Suprapubic skin (tissue), 3 donors: ENCODE measurements around the gene NMNAT2.
A peak's percentile ranks its signal among the peaks of the same experiment; 100 is the strongest.

Source experiments
- CTCF ChIP-seq, 2 donors: fragments of 200-600 bp in 1 of 2; fragments of 450-650 bp in 1 of 2; sonication (generic) in 1 of 2; IDR thresholded peaks; one replicate each; pipeline ENCODE4 v1.5.1; 2016 to 2019; ENCODE audit warnings: antibody characterized with exemption in 2 of 2, mild to moderate bottlenecking in 1 of 2, moderate library complexity in 1 of 2
- POLR2AphosphoS5 ChIP-seq, 3 donors: sonication (generic); formaldehyde crosslinking; IDR thresholded peaks; one replicate each; pipeline ENCODE4 v1.6.1; 2017; ENCODE audit warnings: antibody characterized with exemption in 3 of 3

- TF ChIP-seq POLR2AphosphoS5 (IDR thresholded peaks at IDR 0.05) = peak; percentile 89 to 99 (median 93)
- TF ChIP-seq CTCF (IDR thresholded peaks at IDR 0.05) = no peak
Observed at GRCh38 chr1:183244466-183244865, 173.7 kb downstream of the NMNAT2 start.
